ENCODE results near the gene LIME1.

LIME1 gene

GRCh38 chr20:63751471-63752271 is 15.2 kb downstream of the LIME1 start:
- no peak for DNase-seq

- DNase-seq = no peak
These were observed 16.1 kb downstream of the LIME1 start for GRCh38 chr20:63752411-63753101.

- no peak for DNase-seq
These were observed 16.9 kb downstream of the LIME1 start for GRCh38 chr20:63753381-63753780.

- no peak for DNase-seq
These were observed 17.5 kb downstream of the LIME1 start for GRCh38 chr20:63754008-63754407.

GRCh38 chr20:63755933-63756647 is 19.6 kb downstream of the LIME1 start:
- no peak for DNase-seq

- DNase-seq = no peak
These were observed 20.2 kb downstream of the LIME1 start for GRCh38 chr20:63756648-63756991.

- DNase-seq = no peak
These were observed 21.7 kb downstream of the LIME1 start for GRCh38 chr20:63758152-63758551.

GRCh38 chr20:63759377-63759901 is 23.0 kb downstream of the LIME1 start:
- DNase-seq = no peak

GRCh38 chr20:63765082-63765873 is 28.8 kb downstream of the LIME1 start:
- no peak for DNase-seq

GRCh38 chr20:63765902-63766301 is 29.4 kb downstream of the LIME1 start:
- no peak for DNase-seq

GRCh38 chr20:63766695-63767426 is 30.4 kb downstream of the LIME1 start:
- DNase-seq = no peak

GRCh38 chr20:63767456-63767855 is 31.0 kb downstream of the LIME1 start:
- DNase-seq = no peak

- no peak for DNase-seq
These were observed 31.4 kb downstream of the LIME1 start for GRCh38 chr20:63767886-63768285.

- no peak for DNase-seq
These were observed 32.4 kb downstream of the LIME1 start for GRCh38 chr20:63768591-63769515.

- no peak for DNase-seq
These were observed 33.5 kb downstream of the LIME1 start for GRCh38 chr20:63769891-63770474.

GRCh38 chr20:63771046-63771707 is 34.7 kb downstream of the LIME1 start:
- DNase-seq = no peak

- DNase-seq = no peak
These were observed 36.5 kb downstream of the LIME1 start for GRCh38 chr20:63772781-63773518.

- no peak for DNase-seq
These were observed 37.2 kb downstream of the LIME1 start for GRCh38 chr20:63773571-63774241.

- no peak for DNase-seq
These were observed 37.8 kb downstream of the LIME1 start for GRCh38 chr20:63774306-63774705.
